Activated naive CD8-positive, alpha-beta T cell treated with anti-CD3 and anti-CD28 coated beads for 36 hours (primary cell): ENCODE results near the gene LAIR2. TPM values are rescaled to one million over a fixed set of nuclear protein-coding genes. Genes with fewer than 3 reads are reported as not detected.
"Not testable (repeated sequence)": the region's sequence is repeated elsewhere in the genome, so short reads cannot be mapped to it uniquely, and the experiment has no call there.

Source experiments
- DNase-seq: peaks from one replicate; pipeline ENCODE4 v3.0.0; 2021
- H3K27ac Mint-ChIP-seq: one replicate; pipeline ENCODE4 v1.8.0; 2022; ENCODE audit warnings: mild to moderate bottlenecking, moderate library complexity, mixed read lengths
- H3K27me3 Mint-ChIP-seq: one replicate; pipeline ENCODE4 v1.8.0; 2022; ENCODE audit warnings: mild to moderate bottlenecking, mixed read lengths
- H3K36me3 Mint-ChIP-seq: one replicate; pipeline ENCODE4 v1.8.0; 2021; ENCODE audit warnings: mild to moderate bottlenecking, mixed read lengths
- H3K4me1 Mint-ChIP-seq: one replicate; pipeline ENCODE4 v1.8.0; 2021; ENCODE audit warnings: mixed read lengths
- H3K4me3 Mint-ChIP-seq: one replicate; pipeline ENCODE4 v1.8.0; 2022; ENCODE audit warnings: mild to moderate bottlenecking, moderate library complexity, mixed read lengths
- H3K9me3 Mint-ChIP-seq: one replicate; pipeline ENCODE4 v1.8.0; 2022; ENCODE audit warnings: mixed read lengths
- total RNA-seq, 2 experiments: library from RNA; stranded (reverse); gene quantifications; one replicate each; pipeline ENCODE4 v1.2.3, GENCODE V29; 2021

Gene LAIR2
- total RNA-seq, 2 experiments from 2014 or later: 1.8 to 2.4 TPM

DNA sequence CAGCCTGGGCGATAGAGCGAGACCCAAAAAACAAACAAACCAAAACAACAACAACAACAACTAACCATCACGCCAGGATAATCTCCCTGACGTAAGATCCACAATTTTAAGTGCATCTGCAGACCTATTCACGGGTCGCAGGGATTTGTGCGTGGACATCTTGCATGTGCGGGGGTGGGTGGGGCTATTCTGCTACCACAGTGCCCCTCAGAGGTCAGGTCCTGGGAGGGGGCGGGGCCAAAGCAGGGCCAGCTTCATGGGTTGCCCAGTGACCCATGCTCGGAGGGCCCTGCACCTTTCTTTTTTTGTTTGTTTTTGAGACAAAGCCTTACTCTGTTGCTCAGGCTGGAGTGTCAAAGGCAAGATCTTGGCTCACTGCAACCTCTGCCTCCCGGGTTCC is 26.9 kb upstream of the LAIR2 start:
- no peak overlapping the region for H3K4me3 Mint-ChIP-seq
- no peaks in the 10 kb centered on the region for H3K9me3 Mint-ChIP-seq
- no peaks in the 10 kb centered on the region for H3K36me3 Mint-ChIP-seq
- DNase-seq: no peak
- no peak overlapping the region for H3K27ac Mint-ChIP-seq
- H3K27me3 Mint-ChIP-seq: peaks cover 56% of the 10 kb centered on the region
- peaks cover 13% of the 10 kb centered on the region for H3K4me1 Mint-ChIP-seq

- DNase-seq: no peak
- peaks cover 15% of the 10 kb centered on the region for H3K4me1 Mint-ChIP-seq
- H3K4me3 Mint-ChIP-seq: no peak overlapping the region
- H3K27me3 Mint-ChIP-seq: peaks cover 57% of the 10 kb centered on the region
- no peaks in the 10 kb centered on the region for H3K9me3 Mint-ChIP-seq
- H3K27ac Mint-ChIP-seq: no peak overlapping the region
- no peaks in the 10 kb centered on the region for H3K36me3 Mint-ChIP-seq
These were observed 25.0 kb upstream of the LAIR2 start for GRCh38 chr19:54477650-54478049.

- peaks cover 55% of the 10 kb centered on the region for H3K27me3 Mint-ChIP-seq
- peaks cover 12% of the 10 kb centered on the region for H3K4me1 Mint-ChIP-seq
- H3K36me3 Mint-ChIP-seq: no peaks in the 10 kb centered on the region
- H3K9me3 Mint-ChIP-seq: no peaks in the 10 kb centered on the region
- H3K27ac Mint-ChIP-seq: no peak overlapping the region
- H3K4me3 Mint-ChIP-seq: no peak overlapping the region
- no peak for DNase-seq
These were observed 23.9 kb upstream of the LAIR2 start for GRCh38 chr19:54478677-54479266.

- no peaks in the 10 kb centered on the region for H3K9me3 Mint-ChIP-seq
- no peaks in the 10 kb centered on the region for H3K36me3 Mint-ChIP-seq
- H3K4me3 Mint-ChIP-seq: no peak overlapping the region
- H3K27me3 Mint-ChIP-seq: peaks cover 58% of the 10 kb centered on the region
- no peak overlapping the region for H3K27ac Mint-ChIP-seq
- no peak for DNase-seq
- H3K4me1 Mint-ChIP-seq: peaks cover 12% of the 10 kb centered on the region
These were observed 22.6 kb upstream of the LAIR2 start for GRCh38 chr19:54480051-54480450.

DNA sequence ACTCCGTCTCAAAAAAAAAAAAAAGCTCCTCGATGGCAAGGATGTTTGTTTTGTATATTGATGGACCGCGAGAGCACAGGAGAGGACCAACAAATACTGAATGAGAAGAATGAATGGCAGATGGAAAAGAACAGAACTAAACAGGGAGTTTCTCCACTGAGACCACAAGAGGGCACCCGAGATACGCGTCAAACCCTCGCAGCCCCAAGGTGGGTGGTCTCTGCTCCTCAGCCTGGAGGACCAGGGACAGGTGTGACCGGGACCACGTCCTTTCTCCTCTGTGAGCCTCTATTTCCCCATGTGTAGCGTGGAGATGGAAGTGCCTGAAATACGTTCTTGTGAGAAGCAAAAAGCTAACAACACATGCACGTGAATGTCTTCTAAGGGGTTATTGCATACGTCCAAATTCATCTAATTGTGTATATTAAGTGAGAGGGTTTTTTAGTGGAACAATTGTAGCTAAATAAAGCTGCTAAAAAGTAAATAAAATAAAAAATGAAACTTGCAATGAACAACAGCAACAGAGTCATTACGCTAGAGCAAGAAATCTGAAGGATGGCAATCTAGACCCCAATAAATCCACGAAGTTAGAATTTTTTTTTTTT is 21.2 kb upstream of the LAIR2 start:
- H3K4me3 Mint-ChIP-seq: no peak overlapping the region
- H3K36me3 Mint-ChIP-seq: no peaks in the 10 kb centered on the region
- peaks cover 62% of the 10 kb centered on the region for H3K27me3 Mint-ChIP-seq
- H3K4me1 Mint-ChIP-seq: peaks cover 12% of the 10 kb centered on the region
- H3K9me3 Mint-ChIP-seq: no peaks in the 10 kb centered on the region
- peak; percentile 46 for DNase-seq
- no peak overlapping the region for H3K27ac Mint-ChIP-seq

DNA sequence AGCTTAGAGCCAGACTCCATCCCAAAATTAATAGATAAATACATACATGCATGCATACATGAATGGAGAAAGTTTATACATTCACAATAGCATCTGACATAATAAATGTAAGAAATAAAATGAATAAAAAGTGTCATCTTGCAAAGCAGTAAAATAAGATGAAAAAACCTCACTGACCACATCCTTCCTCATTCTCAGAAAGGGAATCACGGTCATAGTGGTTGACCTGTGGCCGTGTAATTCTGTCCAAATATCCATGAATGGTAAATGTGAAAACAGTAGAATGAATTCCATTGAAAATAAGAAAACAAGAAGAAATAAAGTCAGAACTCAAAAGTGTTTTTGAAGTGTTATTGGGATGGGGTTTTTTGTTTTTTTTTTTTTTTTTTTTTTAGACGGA is 19.7 kb upstream of the LAIR2 start:
- H3K36me3 Mint-ChIP-seq: no peaks in the 10 kb centered on the region
- no peak for DNase-seq
- peaks cover 52% of the 10 kb centered on the region for H3K27me3 Mint-ChIP-seq
- no peak overlapping the region for H3K27ac Mint-ChIP-seq
- no peaks in the 10 kb centered on the region for H3K9me3 Mint-ChIP-seq
- H3K4me1 Mint-ChIP-seq: peaks cover 12% of the 10 kb centered on the region
- H3K4me3 Mint-ChIP-seq: no peak overlapping the region

DNA sequence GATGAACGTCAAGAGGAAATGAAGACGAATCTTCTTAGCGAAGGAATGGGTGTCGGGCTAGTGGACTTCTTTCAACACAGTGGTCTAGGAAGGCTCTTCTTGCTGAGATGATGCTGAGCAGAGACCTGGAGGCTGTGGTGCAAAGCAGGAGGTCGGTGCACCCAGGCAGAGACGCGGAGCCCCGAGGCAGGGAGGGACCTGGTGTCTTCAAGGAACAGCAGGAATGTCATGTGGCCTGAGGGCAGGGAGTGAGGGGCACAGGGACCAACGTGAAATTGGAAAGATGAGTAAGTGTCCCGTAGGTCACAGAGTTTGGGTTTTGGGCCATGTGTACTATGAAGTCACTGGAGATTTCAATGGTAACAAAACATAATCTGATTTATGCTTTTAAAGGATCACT is 18.2 kb upstream of the LAIR2 start:
- DNase-seq: no peak
- no peaks in the 10 kb centered on the region for H3K9me3 Mint-ChIP-seq
- H3K4me1 Mint-ChIP-seq: peaks cover 10% of the 10 kb centered on the region

GRCh38 chr19:54485851-54486250 is 16.8 kb upstream of the LAIR2 start:
- no peak for DNase-seq
- Mint-ChIP-seq H3K4me1 (peaks cover 11% of the 10 kb centered on the region), H3K4me3 (no peak overlapping the region), H3K27me3 (peaks cover 46% of the 10 kb centered on the region), H3K9me3 (no peaks in the 10 kb centered on the region), H3K27ac (no peak overlapping the region), H3K36me3 (no peaks in the 10 kb centered on the region)

More for the DNA sequence above, 18.2 kb upstream of the LAIR2 start:
- Mint-ChIP-seq H3K27ac (no peak overlapping the region), H3K27me3 (peaks cover 48% of the 10 kb centered on the region), H3K36me3 (no peaks in the 10 kb centered on the region), H3K4me3 (no peak overlapping the region)

DNA sequence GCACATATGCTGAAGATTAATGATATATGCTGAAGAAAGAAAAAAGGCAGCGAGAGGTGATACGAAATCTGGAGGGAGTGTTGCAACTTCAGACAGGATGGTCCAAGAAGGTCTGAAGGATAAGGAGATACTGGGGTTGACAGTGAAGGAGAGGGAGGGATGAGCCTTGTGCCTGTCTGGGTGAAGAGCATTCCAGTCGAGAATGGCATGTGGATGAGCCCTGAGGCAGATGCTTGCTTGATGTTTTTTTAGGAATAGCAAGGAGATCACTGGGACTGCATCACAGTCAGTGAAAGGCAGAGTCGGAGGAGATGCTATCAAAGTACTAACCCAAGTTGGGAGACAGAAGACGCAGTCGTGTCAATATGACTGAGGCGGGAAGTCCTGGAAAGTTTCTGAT is 13.3 kb upstream of the LAIR2 start:
- no peaks in the 10 kb centered on the region for H3K9me3 Mint-ChIP-seq
- peaks cover 2% of the 10 kb centered on the region for H3K4me1 Mint-ChIP-seq
- H3K27ac Mint-ChIP-seq: no peak overlapping the region
- no peak overlapping the region for H3K4me3 Mint-ChIP-seq
- no peaks in the 10 kb centered on the region for H3K36me3 Mint-ChIP-seq
- no peak for DNase-seq
- H3K27me3 Mint-ChIP-seq: peaks cover 52% of the 10 kb centered on the region

- H3K27me3 Mint-ChIP-seq: peaks cover 52% of the 10 kb centered on the region
- H3K4me3 Mint-ChIP-seq: no peak overlapping the region
- DNase-seq: no peak
- H3K27ac Mint-ChIP-seq: no peak overlapping the region
- peaks cover 2% of the 10 kb centered on the region for H3K4me1 Mint-ChIP-seq
- no peaks in the 10 kb centered on the region for H3K9me3 Mint-ChIP-seq
- H3K36me3 Mint-ChIP-seq: no peaks in the 10 kb centered on the region
These were observed 12.9 kb upstream of the LAIR2 start for GRCh38 chr19:54489766-54490165.

DNA sequence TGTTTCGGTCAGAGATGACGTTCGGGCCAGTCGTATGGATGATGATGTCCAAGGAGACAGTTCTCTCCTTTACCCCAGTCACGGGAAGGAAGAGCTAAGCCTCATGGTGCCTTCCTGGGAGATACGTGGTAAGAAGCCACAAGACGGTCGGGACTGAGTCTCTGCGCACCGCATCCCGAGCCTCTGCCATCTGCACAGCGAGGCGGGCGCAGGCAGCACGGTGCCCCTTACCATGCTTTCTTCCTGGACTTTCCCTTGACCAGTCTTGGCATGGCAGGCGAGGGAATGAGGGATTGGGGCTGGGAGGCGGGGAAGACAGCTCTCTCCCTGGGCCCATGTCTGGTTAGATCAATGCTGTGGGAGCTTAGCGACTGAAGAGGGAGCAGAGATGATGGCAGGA is 10.1 kb upstream of the LAIR2 start:
- no peaks in the 10 kb centered on the region for H3K9me3 Mint-ChIP-seq
- peaks cover 5% of the 10 kb centered on the region for H3K4me1 Mint-ChIP-seq
- H3K27ac Mint-ChIP-seq: no peak overlapping the region
- H3K27me3 Mint-ChIP-seq: peaks cover 63% of the 10 kb centered on the region
- no peak for DNase-seq
- H3K36me3 Mint-ChIP-seq: no peaks in the 10 kb centered on the region
- H3K4me3 Mint-ChIP-seq: no peak overlapping the region

GRCh38 chr19:54493056-54493455 is 9.6 kb upstream of the LAIR2 start:
- not testable (repeated sequence) for DNase-seq, H3K4me3 Mint-ChIP-seq, H3K36me3 Mint-ChIP-seq, H3K9me3 Mint-ChIP-seq, H3K4me1 Mint-ChIP-seq, H3K27ac Mint-ChIP-seq
- peaks cover 63% of the 10 kb centered on the region for H3K27me3 Mint-ChIP-seq

- no peaks in the 10 kb centered on the region for H3K36me3 Mint-ChIP-seq
- no peaks in the 10 kb centered on the region for H3K9me3 Mint-ChIP-seq
- DNase-seq: no peak
- no peak overlapping the region for H3K4me3 Mint-ChIP-seq
- H3K27me3 Mint-ChIP-seq: peaks cover 67% of the 10 kb centered on the region
- H3K27ac Mint-ChIP-seq: no peak overlapping the region
- H3K4me1 Mint-ChIP-seq: peaks cover 12% of the 10 kb centered on the region
These were observed 8.6 kb upstream of the LAIR2 start for GRCh38 chr19:54493967-54494585.

GRCh38 chr19:54495284-54495683 is 7.3 kb upstream of the LAIR2 start:
- H3K9me3 Mint-ChIP-seq, H3K36me3 Mint-ChIP-seq, H3K4me3 Mint-ChIP-seq, DNase-seq, H3K27ac Mint-ChIP-seq: not testable (repeated sequence)
- H3K27me3 Mint-ChIP-seq: peaks cover 66% of the 10 kb centered on the region
- H3K4me1 Mint-ChIP-seq: peaks cover 14% of the 10 kb centered on the region

GRCh38 chr19:54497747-54498450 is 4.7 kb upstream of the LAIR2 start:
- H3K36me3 Mint-ChIP-seq, DNase-seq, H3K9me3 Mint-ChIP-seq, H3K27ac Mint-ChIP-seq, H3K4me3 Mint-ChIP-seq: not testable (repeated sequence)
- peaks cover 18% of the 10 kb centered on the region for H3K4me1 Mint-ChIP-seq
- H3K27me3 Mint-ChIP-seq: peaks cover 56% of the 10 kb centered on the region
